SK-N-SH (cell line): Measurements from ENCODE around the gene INTS3. TPM values are rescaled to one million over a fixed set of nuclear protein-coding genes. Genes with fewer than 3 reads are reported as not detected.

Experiments
- CTCF ChIA-PET: fragments of 300-600, 350-600 bp; formaldehyde crosslinking; extraction: SDS; loops from one replicate; lab custom pipeline; 2021; lab: Yijun Ruan, JAX
- POLR2A ChIA-PET: fragments of 350-600 bp; sonication (Branson Sonifier 250); formaldehyde crosslinking; extraction: SDS; loops from one replicate; lab custom pipeline; 2020; ENCODE audit warnings: antibody characterized with exemption, inconsistent platforms; lab: Yijun Ruan, JAX
- DNase-seq: peaks from one replicate; pipeline ENCODE4 v3.0.0; 2012
- H2AFZ ChIP-seq: fragments of 200-600 bp; sonication (generic); 2 replicates; pipeline ENCODE4 v1.8.1; 2016; ENCODE audit warnings: antibody characterized with exemption, mild to moderate bottlenecking, low read depth
- H3F3A ChIP-seq: fragments of 200-600 bp; sonication (generic); replicated peaks from 2 replicates; pipeline ENCODE3; 2016; ENCODE audit warnings: antibody characterized with exemption, mild to moderate bottlenecking; ENCODE audit not compliant: insufficient read depth
- H3K27ac ChIP-seq, 2 experiments: fragments of 200-500 bp in 1 of 2; fragments of 200-600 bp in 1 of 2; sonication (Bioruptor generic) in 1 of 2; sonication (generic), shearing (Covaris generic) in 1 of 2; 2 replicates each; pipeline versions ENCODE4 v1.5.1 to v1.6.1; 2014 to 2016; ENCODE audit warnings: low read depth in 2 of 2, inconsistent platforms in 1 of 2, low read length in 1 of 2, mild to moderate bottlenecking in 1 of 2, mixed read lengths in 1 of 2
- H3K27me3 ChIP-seq: fragments of 200-600 bp; sonication (generic), shearing (Covaris generic); 2 replicates; pipeline ENCODE4 v1.6.1; 2016; ENCODE audit warnings: mixed run types; ENCODE audit not compliant: insufficient read depth
- H3K36me3 ChIP-seq, 2 experiments: fragments of 200-500 bp in 1 of 2; fragments of 200-600 bp in 1 of 2; sonication (Bioruptor generic) in 1 of 2; sonication (generic) in 1 of 2; replicated peaks in 1 of 2; 2 replicates each; pipeline versions ENCODE3 to v1.5.1; 2014 to 2016; ENCODE audit warnings: low read length in 1 of 2, mild to moderate bottlenecking in 1 of 2; ENCODE audit not compliant: insufficient read depth in 2 of 2, control insufficient read depth in 1 of 2
- H3K4me1 ChIP-seq, 2 experiments: fragments of 200-500 bp in 1 of 2; fragments of 200-600 bp in 1 of 2; sonication (Bioruptor generic) in 1 of 2; sonication (generic), shearing (Covaris generic) in 1 of 2; 2 replicates each; pipeline versions ENCODE4 v1.5.1 to v1.6.1; 2014 to 2016; ENCODE audit warnings: low read depth in 1 of 2, low read length in 1 of 2, mixed run types in 1 of 2; ENCODE audit not compliant: insufficient read depth in 2 of 2, control insufficient read depth in 1 of 2
- H3K4me2 ChIP-seq: fragments of 200-600 bp; sonication (generic), shearing (Covaris generic); 2 replicates; pipeline ENCODE4 v1.6.1; 2017; ENCODE audit warnings: mixed run types
- H3K4me3 ChIP-seq, 2 experiments: fragments of 200-500 bp in 1 of 2; fragments of 200-600 bp in 1 of 2; sonication (Bioruptor generic) in 1 of 2; sonication (generic), shearing (Covaris generic) in 1 of 2; 2 replicates each; pipeline versions ENCODE4 v1.5.1 to v1.8.1; 2014 to 2016; ENCODE audit warnings: low read depth in 2 of 2, inconsistent platforms in 1 of 2, low read length in 1 of 2, mild to moderate bottlenecking in 1 of 2, mixed read lengths in 1 of 2, moderate library complexity in 1 of 2
- H3K79me2 ChIP-seq: fragments of 200-600 bp; sonication (generic); 2 replicates; pipeline ENCODE4 v1.8.1; 2017; ENCODE audit warnings: mild to moderate bottlenecking; ENCODE audit not compliant: insufficient read depth
- H3K9ac ChIP-seq: fragments of 200-600 bp; sonication (generic); 2 replicates; pipeline ENCODE4 v1.6.1; 2017; ENCODE audit warnings: mixed run types
- H3K9me2 ChIP-seq: fragments of 200-600 bp; sonication (generic); 2 replicates; pipeline ENCODE4 v1.6.1; 2017; ENCODE audit warnings: mixed run types
- H3K9me3 ChIP-seq: fragments of 200-600 bp; sonication (generic); 2 replicates; pipeline ENCODE4 v1.6.1; 2017; ENCODE audit warnings: mixed run types, mild to moderate bottlenecking, moderate library complexity
- H4K20me1 ChIP-seq: fragments of 200-600 bp; sonication (generic); 2 replicates; pipeline ENCODE4 v1.6.1; 2017; ENCODE audit warnings: mild to moderate bottlenecking, mixed run types; ENCODE audit not compliant: insufficient read depth
- EP300 ChIP-seq, 2 experiments: IDR thresholded peaks; 2 replicates each; pipeline versions ENCODE4 v1.4.0 to v1.6.1; 2012; ENCODE audit warnings: borderline replicate concordance in 1 of 2, low read depth in 1 of 2, low read length in 1 of 2
- FOXM1 ChIP-seq: IDR thresholded peaks from 2 replicates; pipeline ENCODE4 v1.4.0; 2012; ENCODE audit warnings: low read depth, mild to moderate bottlenecking
- RXRA ChIP-seq: IDR thresholded peaks from 2 replicates; pipeline ENCODE4 v1.4.0; 2012; ENCODE audit warnings: low read depth, mild to moderate bottlenecking, borderline replicate concordance
- SMC3 ChIP-seq: IDR thresholded peaks from 2 replicates; pipeline ENCODE4 v1.6.1; 2012; ENCODE audit warnings: low read depth, low read length, improper control_type of control experiment
- TEAD4 ChIP-seq: IDR thresholded peaks from 2 replicates; pipeline ENCODE4 v1.4.0; 2012; ENCODE audit warnings: mild to moderate bottlenecking, borderline replicate concordance; ENCODE audit not compliant: insufficient read depth
- WGBS: methylation state at CpG from one replicate; pipeline ENCODE4 v1.1.6; 2017; ENCODE audit warnings: low lambda C conversion rate; 5-methylcytosine and 5-hydroxymethylcytosine counted together
- polyA plus RNA-seq, 3 experiments: library from polyadenylated mRNA; depleted of rRNA; stranded (reverse); fragments of >200 nt; gene quantifications; 2 replicates each; pipeline ENCODE4 v1.2.3, GENCODE V29; 2012
- TF ChIP-seq, protein P1 (sequence below): IDR thresholded peaks from 2 replicates; pipeline ENCODE4 v1.4.0; 2012; ENCODE audit warnings: low read depth, borderline replicate concordance
- TF ChIP-seq, protein P2 (sequence below): fragments of 150-350 bp; IDR thresholded peaks from 2 replicates; pipeline ENCODE4 v1.6.1; 2016; ENCODE audit warnings: mild to moderate bottlenecking, low read depth, low read length

The INTS3 gene
- polyA plus RNA-seq, 1 of the 3 experiments (the other 2 are of a cell fraction) = 64.3 TPM

DNA sequence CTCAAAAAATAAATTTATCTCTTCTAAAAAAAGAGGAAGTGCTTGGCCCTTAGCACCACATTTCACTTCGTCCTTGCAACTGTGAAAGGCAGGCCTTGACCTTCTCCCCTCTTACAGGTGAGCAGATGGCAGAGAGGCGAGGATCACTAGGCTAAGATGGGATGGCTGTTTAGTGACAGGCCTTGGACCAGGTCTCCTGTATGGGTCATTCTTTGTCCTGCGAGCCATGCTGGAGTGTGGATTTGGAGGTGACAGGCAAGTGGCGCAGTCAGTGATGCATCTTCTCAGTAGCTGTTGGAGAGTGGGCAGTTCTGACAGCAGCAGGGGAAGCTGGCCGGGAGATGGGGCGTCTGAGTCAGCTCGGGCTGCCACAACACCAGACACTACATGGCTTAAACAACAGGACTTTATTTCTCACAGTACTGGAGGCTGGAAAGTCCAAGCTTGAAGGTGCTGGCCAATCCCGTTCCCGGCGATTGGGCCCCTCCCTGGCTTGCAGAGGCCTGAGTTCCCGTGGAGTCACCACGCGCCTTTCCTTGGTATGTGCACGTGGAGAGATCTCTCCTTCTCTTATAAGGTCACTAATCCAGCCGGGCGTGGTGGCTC lies 63.9 kb downstream of the INTS3 start:
- 87% methylated on average over 15 of the region's 16 CpGs for WGBS
- H3K36me3 ChIP-seq = no peaks in the 10 kb centered on the region
- H3K9ac ChIP-seq = no peak overlapping the region
- H3K9me2 ChIP-seq = no peaks in the 10 kb centered on the region
- H3K4me1 ChIP-seq = no peaks in the 10 kb centered on the region; a peak in 1 of 4 replicates
- no peaks in the 10 kb centered on the region for H3K9me3 ChIP-seq
- TF ChIP-seq EP300 (IDR thresholded peaks at IDR 0.05; ENCODE audit: borderline replicate concordance in 1 of 2, low read depth in 1 of 2, low read length in 1 of 2) = no peak
- TF ChIP-seq RXRA = no peak
- TF ChIP-seq SMC3 = no peak
- no peak for TF ChIP-seq FOXM1
- TF ChIP-seq, protein P1, sequence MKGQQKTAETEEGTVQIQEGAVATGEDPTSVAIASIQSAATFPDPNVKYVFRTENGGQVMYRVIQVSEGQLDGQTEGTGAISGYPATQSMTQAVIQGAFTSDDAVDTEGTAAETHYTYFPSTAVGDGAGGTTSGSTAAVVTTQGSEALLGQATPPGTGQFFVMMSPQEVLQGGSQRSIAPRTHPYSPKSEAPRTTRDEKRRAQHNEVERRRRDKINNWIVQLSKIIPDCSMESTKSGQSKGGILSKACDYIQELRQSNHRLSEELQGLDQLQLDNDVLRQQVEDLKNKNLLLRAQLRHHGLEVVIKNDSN = no peak
- no peak for DNase-seq
- H2AFZ ChIP-seq = peak overlapping the region; percentile 4; the same call in 1 of the 2 replicates
- ChIA-PET CTCF (interaction anchor here (0.8 to 5.1 kb wide), 3 partner anchors 25 to 195 kb away, joined by 3 to 22 read pairs (median 4); partner anchors contain the start of genes DENND4B and RAB13), POLR2A (interaction anchor here (1.3 kb wide), 1 partner anchor 199 kb away, joined by 3 read pairs; the partner anchor contains the start of gene RPS27)
- no peak overlapping the region for H3K27ac ChIP-seq
- H3K79me2 ChIP-seq = no peaks in the 10 kb centered on the region
- H3K4me2 ChIP-seq = no peak overlapping the region
- no peaks in the 10 kb centered on the region for H4K20me1 ChIP-seq
- no peak overlapping the region for H3K4me3 ChIP-seq
- H3K27me3 ChIP-seq = no peaks in the 10 kb centered on the region
- H3F3A ChIP-seq = no peaks in the 10 kb centered on the region

DNA sequence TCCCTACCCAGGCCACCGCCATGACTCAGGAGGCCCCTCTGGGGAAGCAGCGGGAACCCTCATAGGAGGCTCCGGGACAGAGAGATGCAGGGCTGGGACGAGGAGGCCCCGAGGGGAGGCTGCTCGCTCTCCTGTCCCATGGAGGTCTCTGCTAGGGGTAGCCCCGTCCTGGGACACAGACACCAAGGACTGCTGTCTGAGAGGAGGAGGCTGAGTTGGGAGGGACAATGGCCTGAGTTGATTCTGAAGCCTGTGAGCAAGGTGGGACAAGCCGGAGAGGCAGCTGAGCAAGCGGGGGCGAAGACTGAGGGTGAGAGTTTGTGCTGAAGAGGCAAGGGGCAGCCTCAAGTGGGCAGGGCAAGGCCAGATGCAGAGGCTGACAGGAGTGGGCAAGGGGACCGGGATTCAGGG lies 64.8 kb downstream of the INTS3 start:
- no peaks in the 10 kb centered on the region for H3K79me2 ChIP-seq
- H3K9ac ChIP-seq = no peak overlapping the region
- TF ChIP-seq, protein P2, sequence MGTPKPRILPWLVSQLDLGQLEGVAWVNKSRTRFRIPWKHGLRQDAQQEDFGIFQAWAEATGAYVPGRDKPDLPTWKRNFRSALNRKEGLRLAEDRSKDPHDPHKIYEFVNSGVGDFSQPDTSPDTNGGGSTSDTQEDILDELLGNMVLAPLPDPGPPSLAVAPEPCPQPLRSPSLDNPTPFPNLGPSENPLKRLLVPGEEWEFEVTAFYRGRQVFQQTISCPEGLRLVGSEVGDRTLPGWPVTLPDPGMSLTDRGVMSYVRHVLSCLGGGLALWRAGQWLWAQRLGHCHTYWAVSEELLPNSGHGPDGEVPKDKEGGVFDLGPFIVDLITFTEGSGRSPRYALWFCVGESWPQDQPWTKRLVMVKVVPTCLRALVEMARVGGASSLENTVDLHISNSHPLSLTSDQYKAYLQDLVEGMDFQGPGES = no peak
- TF ChIP-seq TEAD4 (no peak), FOXM1 (no peak)
- TF ChIP-seq, all 33 proteins: peak for 0
- Histone ChIP-seq H2AFZ (no peak overlapping the region), H3K4me1 (no peaks in the 10 kb centered on the region; a peak in 1 of 4 replicates), H3K27ac (no peak overlapping the region), H4K20me1 (no peaks in the 10 kb centered on the region), H3K4me2 (no peak overlapping the region), H3K9me3 (no peaks in the 10 kb centered on the region), H3K9me2 (no peaks in the 10 kb centered on the region), H3K4me3 (no peak overlapping the region), H3K27me3 (no peaks in the 10 kb centered on the region), H3F3A (no peaks in the 10 kb centered on the region), H3K36me3 (no peaks in the 10 kb centered on the region)
- WGBS = 84% methylated on average over 11 of the region's 11 CpGs
- no peak for DNase-seq
- ChIA-PET CTCF (interaction anchor here (1.3 to 5.1 kb wide), 3 partner anchors 9 to 194 kb away, joined by 3 to 22 read pairs (median 7); partner anchors contain the start of genes DENND4B and RAB13), POLR2A (interaction anchor here (1.3 kb wide), 1 partner anchor 198 kb away, joined by 3 read pairs; the partner anchor contains the start of gene RPS27)
